ENCODE results near the gene ZNF865. TPM values are rescaled to one million over a fixed set of nuclear protein-coding genes. Genes with fewer than 3 reads are reported as not detected.

The ZNF865 gene
- total and polyA plus RNA-seq, 2 of the 8 experiments (the other 6 are each of a cell fraction or from before 2014, with no cell fraction given): 3.5 to 13.6 TPM

DNA sequence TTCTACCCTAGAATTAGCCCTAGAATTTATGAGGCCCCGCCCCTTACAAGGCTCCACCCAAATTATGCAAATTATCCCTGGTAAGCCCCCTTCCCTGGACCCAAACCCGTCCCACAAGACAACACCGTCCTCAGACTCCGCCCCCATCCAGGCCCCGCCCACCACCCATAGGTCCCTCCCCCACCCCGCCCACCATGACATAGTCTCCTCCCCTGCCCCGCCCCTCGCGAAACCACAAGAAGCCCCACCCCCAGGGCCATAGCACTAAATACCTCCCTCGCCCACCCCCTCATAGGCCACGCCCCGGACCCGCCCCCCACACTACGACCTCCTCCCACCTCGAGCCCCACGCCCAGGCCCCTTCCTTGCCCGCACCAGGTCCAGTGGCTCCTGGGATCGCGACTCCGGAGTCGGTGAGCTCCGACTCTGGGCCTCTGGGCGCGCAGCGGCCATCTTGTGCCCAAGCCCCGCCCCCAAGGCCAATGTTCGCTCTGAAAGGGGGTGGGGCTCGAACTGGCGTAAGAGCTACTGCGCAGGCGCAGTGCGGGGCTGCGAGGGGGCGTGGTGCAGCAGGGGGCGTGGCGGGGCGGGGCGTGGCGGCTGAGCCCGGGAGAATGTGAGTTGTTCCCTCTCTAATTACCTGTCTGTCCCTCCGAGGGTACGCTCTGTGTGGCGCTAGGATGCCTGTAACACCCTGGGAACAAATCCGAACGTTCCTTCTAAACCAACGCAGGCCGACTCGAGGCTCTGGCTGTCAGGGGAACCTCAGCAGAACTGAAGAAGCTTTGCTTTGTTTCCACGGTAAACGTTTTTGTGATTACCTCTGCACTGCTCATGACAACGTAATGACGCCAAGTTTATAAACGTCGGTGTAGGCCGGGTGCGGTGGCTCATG is 18.9 kb downstream of the ZNF865 start, which contains the start of gene ZNF784 (continued):
- TF ChIP-seq KDM4A (IDR thresholded peaks at IDR 0.05; ENCODE audit: low read depth, low read length, severe bottlenecking) (peak; percentile 43), TBP (IDR thresholded peaks at IDR 0.05; ENCODE audit: low read depth, low read length) (peak; percentile 86), NANOG (IDR thresholded peaks at IDR 0.05; ENCODE audit: insufficient read depth, low read depth, low read length, poor library complexity, severe bottlenecking) (no peak), JUND (IDR thresholded peaks at IDR 0.05; ENCODE audit: low read length) (no peak), NRF1 (IDR thresholded peaks at IDR 0.05; ENCODE audit: low read depth, low read length) (peak; percentile 67), MAFK (IDR thresholded peaks at IDR 0.05; ENCODE audit: low read depth, low read length) (no peak), SP4 (IDR thresholded peaks at IDR 0.05; ENCODE audit: low read length) (peak; percentile 73; the same call in 1 of the 2 replicates), YY1 (IDR thresholded peaks at IDR 0.05; ENCODE audit: low read depth, low read length) (peak; percentile 98), EP300 (IDR thresholded peaks at IDR 0.05; ENCODE audit: borderline replicate concordance in 1 of 2, low read depth in 2 of 2, low read length in 2 of 2) (no peak), CREB1 (IDR thresholded peaks at IDR 0.05) (no peak), KDM5A (IDR thresholded peaks at IDR 0.05; ENCODE audit: low read length) (no peak), BRCA1 (IDR thresholded peaks at IDR 0.05; ENCODE audit: low read depth, low read length) (no peak), RBBP5 (IDR thresholded peaks at IDR 0.05; ENCODE audit: borderline replicate concordance, low read depth, low read length) (no peak), RFX5 (IDR thresholded peaks at IDR 0.05; ENCODE audit: borderline replicate concordance, low read depth, low read length) (no peak), SIX5 (IDR thresholded peaks at IDR 0.05; ENCODE audit: low read depth, low read length) (no peak), KDM1A (IDR thresholded peaks at IDR 0.05; ENCODE audit: borderline replicate concordance, low read length) (no peak), CHD2 (IDR thresholded peaks at IDR 0.05; ENCODE audit: low read length) (peak; percentile 27; the same call in 1 of the 2 replicates), SIRT6 (IDR thresholded peaks at IDR 0.05; ENCODE audit: low read length) (no peak), TAF7 (optimal IDR thresholded peaks at IDR 0.05; ENCODE audit: borderline replicate concordance, low read depth, low read length) (peak; percentile 83), CBX8 (IDR thresholded peaks at IDR 0.05; ENCODE audit: borderline replicate concordance, low read depth, low read length) (no peak), SP1 (IDR thresholded peaks at IDR 0.05; ENCODE audit: low read depth, low read length) (peak; percentile 39; the same call in 1 of the 2 replicates), HDAC6 (IDR thresholded peaks at IDR 0.05; ENCODE audit: low read depth, low read length) (no peak), POU5F1 (IDR thresholded peaks at IDR 0.05; ENCODE audit: low read depth, low read length) (no peak), CTBP2 (IDR thresholded peaks at IDR 0.05; ENCODE audit: borderline replicate concordance, insufficient read depth, insufficient read length, low read length) (no peak), RAD21 (IDR thresholded peaks at IDR 0.05 in 1 of 2, conservative IDR thresholded peaks at IDR 0.05 in 1 of 2; ENCODE audit: low read depth in 2 of 2, low read length in 2 of 2) (no peak)

Data from H1 (cell line).